Fibroblast of upper back skin (primary cell): ENCODE data around the gene FZD10.

Experiments
- DNase-seq: peaks from one replicate; pipeline ENCODE4 v3.0.0-alpha.2; 2013

The FZD10 gene

GRCh38 chr12:130132831-130133511 is 29.3 kb upstream of the FZD10 start:
- DNase-seq, result no peak

GRCh38 chr12:130133851-130134562 is 28.3 kb upstream of the FZD10 start:
- no peak for DNase-seq

GRCh38 chr12:130134563-130134915 is 27.7 kb upstream of the FZD10 start:
- DNase-seq, result no peak

- no peak for DNase-seq
Measured at GRCh38 chr12:130136509-130137039, 25.7 kb upstream of the FZD10 start.

GRCh38 chr12:130137040-130138018 is 24.9 kb upstream of the FZD10 start:
- DNase-seq, result no peak

GRCh38 chr12:130138478-130138877 is 23.8 kb upstream of the FZD10 start:
- DNase-seq, result no peak

GRCh38 chr12:130139567-130140421 is 22.5 kb upstream of the FZD10 start:
- DNase-seq, result peak; percentile 14

- no peak for DNase-seq
Measured at GRCh38 chr12:130141105-130141504, 21.2 kb upstream of the FZD10 start.

GRCh38 chr12:130141901-130142683 is 20.2 kb upstream of the FZD10 start:
- no peak for DNase-seq

- DNase-seq, result no peak
Measured at GRCh38 chr12:130142736-130143135, 19.5 kb upstream of the FZD10 start.

GRCh38 chr12:130143136-130143535 is 19.1 kb upstream of the FZD10 start:
- DNase-seq, result no peak

- DNase-seq, result no peak
Measured at GRCh38 chr12:130144256-130144655, 18.0 kb upstream of the FZD10 start.

- DNase-seq, result no peak
Measured at GRCh38 chr12:130145731-130146130, 16.5 kb upstream of the FZD10 start.

GRCh38 chr12:130146176-130146931 is 15.9 kb upstream of the FZD10 start:
- no peak for DNase-seq

GRCh38 chr12:130147875-130148596 is 14.2 kb upstream of the FZD10 start:
- no peak for DNase-seq

- no peak for DNase-seq
Measured at GRCh38 chr12:130151846-130152245, 10.4 kb upstream of the FZD10 start.

GRCh38 chr12:130152386-130152785 is 9.9 kb upstream of the FZD10 start:
- DNase-seq, result no peak

GRCh38 chr12:130153803-130154202 is 8.5 kb upstream of the FZD10 start:
- no peak for DNase-seq

GRCh38 chr12:130154276-130155070 is 7.8 kb upstream of the FZD10 start:
- DNase-seq, result no peak
